ENCODE data around the gene DNAH3. TPM values are rescaled to one million over a fixed set of nuclear protein-coding genes. Genes with fewer than 3 reads are reported as not detected.

The DNAH3 gene
- total RNA-seq, 1 experiment from 2014 or later, result 4.4 TPM

GRCh38 chr16:20899071-20899470 lies 251.6 kb downstream of the DNAH3 start:
- Histone ChIP-seq H3K36me3 (ENCODE audit: control insufficient read depth, insufficient read depth, low read length) (no peaks in the 10 kb centered on the region; the same call in 1 of the 2 replicates), H3K4me3 (ENCODE audit: low read depth, low read length) (peak overlapping the region; percentile 68), H3K9me3 (no peaks in the 10 kb centered on the region), H3K27me3 (replicated peaks; ENCODE audit: control insufficient read depth, insufficient read depth, low read length) (no peaks in the 10 kb centered on the region), H3K4me1 (peaks cover 38% of the 10 kb centered on the region)
- intact Hi-C loops (cut with micrococcal nuclease; ENCODE audit: unreplicated experiment), result no loop called here
- Mint-ChIP-seq H3K36me3 (ENCODE audit: insufficient read depth, unreplicated experiment) (peaks cover 54% of the 10 kb centered on the region), H3K9me3 (ENCODE audit: unreplicated experiment) (no peaks in the 10 kb centered on the region), H3K4me3 (ENCODE audit: unreplicated experiment) (peak overlapping the region; percentile 74), H3K27ac (ENCODE audit: unreplicated experiment) (peak overlapping the region; percentile 93), H3K27me3 (ENCODE audit: insufficient read depth, unreplicated experiment) (no peaks in the 10 kb centered on the region), H3K4me1 (ENCODE audit: low read depth, unreplicated experiment) (peaks cover 41% of the 10 kb centered on the region)
- DNase-seq, result no peak
- ChIA-PET POLR2A (interaction anchor here (0.6 to 1.9 kb wide), 2 partner anchors 14 to 92 kb away, joined by 5 read pairs; partner anchors contain the start of genes ERI2 and REXO5), CTCF (no interaction called here)
- TSS peak; percentile 24 for BruUV-seq (replicated peaks)
- no peak for TF ChIP-seq CTCF (IDR thresholded peaks at IDR 0.05; ENCODE audit: insufficient read depth in 1 of 2, low read depth in 1 of 2, low read length in 1 of 2, severe bottlenecking in 1 of 2, unreplicated experiment in 1 of 2)

- no peak for DNase-seq
- Histone ChIP-seq H3K4me1 (peaks cover 27% of the 10 kb centered on the region), H3K9me3 (no peaks in the 10 kb centered on the region), H3K36me3 (ENCODE audit: control insufficient read depth, insufficient read depth, low read length) (no peaks in the 10 kb centered on the region; the same call in 1 of the 2 replicates), H3K27me3 (replicated peaks; ENCODE audit: control insufficient read depth, insufficient read depth, low read length) (no peaks in the 10 kb centered on the region), H3K4me3 (ENCODE audit: low read depth, low read length) (no peak overlapping the region)
- no peak overlapping the region for H3K4me3 Mint-ChIP-seq (ENCODE audit: unreplicated experiment)
- no peak for TF ChIP-seq CTCF (IDR thresholded peaks at IDR 0.05; ENCODE audit: insufficient read depth in 1 of 2, low read depth in 1 of 2, low read length in 1 of 2, severe bottlenecking in 1 of 2, unreplicated experiment in 1 of 2)
- no peaks in the 10 kb centered on the region for H3K9me3 Mint-ChIP-seq (ENCODE audit: unreplicated experiment)
- peaks cover 58% of the 10 kb centered on the region for H3K36me3 Mint-ChIP-seq (ENCODE audit: insufficient read depth, unreplicated experiment)
- H3K4me1 Mint-ChIP-seq (ENCODE audit: low read depth, unreplicated experiment), result peaks cover 32% of the 10 kb centered on the region
- POLR2A ChIA-PET, result interaction anchor here (0.5 kb wide), 1 partner anchor 150 kb away, joined by 5 read pairs; no protein-coding TSS in a partner anchor
- no peaks in the 10 kb centered on the region for H3K27me3 Mint-ChIP-seq (ENCODE audit: insufficient read depth, unreplicated experiment)
- CTCF ChIA-PET, result no interaction called here
- intact Hi-C loops (cut with micrococcal nuclease; ENCODE audit: unreplicated experiment), result no loop called here
- no TSS peak for BruUV-seq (replicated peaks)
- H3K27ac Mint-ChIP-seq (ENCODE audit: unreplicated experiment), result no peak overlapping the region
Measured at GRCh38 chr16:20897922-20898321, 252.7 kb downstream of the DNAH3 start.

GRCh38 chr16:20897253-20897897 lies 253.3 kb downstream of the DNAH3 start:
- TF ChIP-seq CTCF (IDR thresholded peaks at IDR 0.05; ENCODE audit: insufficient read depth in 1 of 2, low read depth in 1 of 2, low read length in 1 of 2, severe bottlenecking in 1 of 2, unreplicated experiment in 1 of 2), result no peak
- no peaks in the 10 kb centered on the region for H3K27me3 ChIP-seq (replicated peaks; ENCODE audit: control insufficient read depth, insufficient read depth, low read length)
- no peak overlapping the region for H3K4me3 Mint-ChIP-seq (ENCODE audit: unreplicated experiment)
- H3K4me3 ChIP-seq (ENCODE audit: low read depth, low read length), result no peak overlapping the region
- no peaks in the 10 kb centered on the region; the same call in 1 of the 2 replicates for H3K36me3 ChIP-seq (ENCODE audit: control insufficient read depth, insufficient read depth, low read length)
- H3K4me1 Mint-ChIP-seq (ENCODE audit: low read depth, unreplicated experiment), result peaks cover 31% of the 10 kb centered on the region
- no peak for DNase-seq
- no peak overlapping the region for H3K27ac Mint-ChIP-seq (ENCODE audit: unreplicated experiment)
- intact Hi-C loops (cut with micrococcal nuclease; ENCODE audit: unreplicated experiment), result no loop called here
- ChIA-PET CTCF (no interaction called here), POLR2A (interaction anchor here (0.5 to 0.6 kb wide), 2 partner anchors 8 to 151 kb away, joined by 5 read pairs; no protein-coding TSS in a partner anchor)
- H3K9me3 ChIP-seq, result no peaks in the 10 kb centered on the region
- H3K36me3 Mint-ChIP-seq (ENCODE audit: insufficient read depth, unreplicated experiment), result peaks cover 63% of the 10 kb centered on the region
- H3K9me3 Mint-ChIP-seq (ENCODE audit: unreplicated experiment), result no peaks in the 10 kb centered on the region
- no peaks in the 10 kb centered on the region for H3K27me3 Mint-ChIP-seq (ENCODE audit: insufficient read depth, unreplicated experiment)
- BruUV-seq (replicated peaks), result no TSS peak
- peaks cover 21% of the 10 kb centered on the region for H3K4me1 ChIP-seq

Measured in Caco-2 (cell line).